ENCODE measurements around the gene HDAC11.
A peak's percentile ranks its signal among the peaks of the same experiment; 100 is the strongest.
"Not testable (repeated sequence)": the region's sequence is repeated elsewhere in the genome, so short reads cannot be mapped to it uniquely, and the experiment has no call there.

The HDAC11 gene

DNA sequence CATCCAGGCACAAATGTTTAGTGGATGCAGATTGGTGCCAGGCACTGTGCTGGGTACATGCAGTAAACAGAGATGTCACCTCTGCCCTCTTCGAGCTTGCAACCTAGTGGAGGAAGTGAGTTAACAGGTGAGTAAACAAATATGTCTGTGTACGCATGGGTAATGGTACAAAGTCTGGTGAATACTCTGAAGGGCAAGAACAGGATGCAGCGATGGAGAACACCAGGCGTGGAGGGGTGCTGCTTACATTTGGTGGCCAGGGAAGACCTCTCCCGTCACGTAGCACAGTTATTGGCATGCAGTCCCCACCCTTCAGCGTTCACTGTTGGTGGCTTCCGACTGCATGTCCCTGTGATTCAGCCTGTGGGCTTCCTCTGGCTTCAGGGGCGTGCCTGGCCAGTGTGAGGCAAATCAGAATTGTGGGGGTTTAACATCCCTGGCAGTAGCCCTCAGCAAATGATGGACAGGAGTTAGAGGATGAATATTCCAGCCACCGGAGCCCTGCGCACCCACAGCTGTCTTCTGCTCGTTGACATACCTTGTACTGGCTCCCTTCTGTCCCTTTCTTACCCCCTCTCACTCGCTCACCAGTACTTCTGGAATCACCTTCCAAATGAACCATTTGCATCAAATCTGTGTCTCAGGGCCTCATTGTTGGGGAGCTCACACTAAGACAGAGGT, 9.1 kb upstream of the HDAC11 start:
- DNase-seq = no peak

DNA sequence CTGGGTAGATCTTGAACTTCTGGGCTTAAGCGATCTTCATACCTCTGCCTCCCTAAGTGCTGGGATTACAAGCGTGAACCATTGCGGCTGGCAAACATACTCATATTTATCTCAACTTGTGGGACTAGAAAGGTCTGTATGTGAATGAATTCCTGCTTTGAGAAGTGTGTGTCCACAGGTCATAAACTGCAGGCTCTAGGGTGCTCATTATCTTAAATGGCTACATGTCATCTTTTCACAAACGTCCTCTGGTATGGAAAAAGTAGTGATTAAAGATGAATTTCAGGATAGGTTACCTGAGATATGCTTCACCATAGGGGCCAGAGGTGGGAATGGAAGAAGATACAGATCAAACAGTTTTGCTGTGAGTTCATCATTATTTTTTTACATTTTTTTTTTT, 7.8 kb upstream of the HDAC11 start:
- DNase-seq = no peak

DNA sequence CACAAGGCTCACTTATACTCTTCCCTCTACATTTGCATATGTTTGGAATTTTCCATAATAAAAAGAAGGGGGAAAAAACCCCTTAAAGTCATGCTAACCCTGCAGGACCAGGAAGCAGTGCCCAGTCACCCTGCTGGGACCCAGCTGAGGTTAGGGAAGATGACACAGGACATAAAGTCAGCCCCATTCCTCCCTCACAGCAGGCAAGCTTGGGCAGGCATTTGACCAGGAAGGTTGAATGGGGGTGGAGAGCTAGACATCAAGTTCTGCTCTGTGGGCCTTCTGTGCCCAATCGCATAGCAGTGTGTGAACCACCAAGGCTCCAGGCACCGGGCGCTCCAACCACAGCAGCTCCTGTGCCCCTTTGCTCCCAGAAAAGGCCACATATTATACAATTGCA, 7.1 kb upstream of the HDAC11 start:
- DNase-seq = no peak

DNA sequence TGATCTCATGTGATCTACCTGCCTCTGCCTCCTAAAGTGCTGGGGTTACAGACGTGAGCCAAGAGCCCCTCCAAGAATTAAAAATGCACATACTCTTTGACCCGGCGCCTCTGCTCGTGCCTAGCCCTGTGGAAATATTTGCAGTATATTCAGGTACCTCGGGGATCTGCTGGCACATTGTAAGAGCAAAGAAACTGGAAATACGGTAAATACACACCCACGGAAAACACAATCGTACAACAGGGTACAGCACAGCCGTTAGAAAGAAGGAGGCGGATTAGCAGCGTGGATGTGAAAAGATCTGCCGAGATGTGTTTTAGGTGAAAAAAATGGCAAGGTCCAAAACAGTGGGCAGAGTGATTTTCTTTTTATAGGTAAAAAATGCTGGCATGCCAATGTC, 6.1 kb upstream of the HDAC11 start:
- DNase-seq = no peak

DNA sequence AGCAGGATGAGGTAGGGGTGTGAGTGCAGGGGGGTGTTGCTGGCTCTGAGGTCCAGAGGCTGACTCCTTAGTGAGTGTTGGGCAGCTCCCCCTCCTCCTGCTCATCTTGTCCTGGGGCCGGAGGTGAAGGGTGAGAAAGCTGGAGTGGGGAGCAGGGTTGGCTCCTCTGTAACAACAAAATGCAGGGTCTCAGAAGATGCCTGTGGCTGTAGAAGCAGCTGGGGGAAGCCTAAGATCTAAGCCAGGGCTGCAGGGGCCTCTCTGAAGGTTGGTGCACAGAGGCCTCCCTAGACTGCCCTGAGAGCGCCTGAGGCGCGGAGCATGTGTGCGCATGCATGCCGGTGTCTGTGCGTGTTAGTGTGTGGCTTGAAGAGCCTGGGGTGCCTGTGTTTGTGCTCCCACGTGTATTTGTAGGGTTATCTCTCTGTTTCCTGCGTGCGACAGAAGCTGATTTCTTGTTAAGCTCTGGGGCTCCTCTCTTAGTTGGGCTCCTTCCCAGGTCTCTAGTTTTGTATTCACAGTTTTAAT, 5.3 kb upstream of the HDAC11 start:
- DNase-seq = no peak

DNA sequence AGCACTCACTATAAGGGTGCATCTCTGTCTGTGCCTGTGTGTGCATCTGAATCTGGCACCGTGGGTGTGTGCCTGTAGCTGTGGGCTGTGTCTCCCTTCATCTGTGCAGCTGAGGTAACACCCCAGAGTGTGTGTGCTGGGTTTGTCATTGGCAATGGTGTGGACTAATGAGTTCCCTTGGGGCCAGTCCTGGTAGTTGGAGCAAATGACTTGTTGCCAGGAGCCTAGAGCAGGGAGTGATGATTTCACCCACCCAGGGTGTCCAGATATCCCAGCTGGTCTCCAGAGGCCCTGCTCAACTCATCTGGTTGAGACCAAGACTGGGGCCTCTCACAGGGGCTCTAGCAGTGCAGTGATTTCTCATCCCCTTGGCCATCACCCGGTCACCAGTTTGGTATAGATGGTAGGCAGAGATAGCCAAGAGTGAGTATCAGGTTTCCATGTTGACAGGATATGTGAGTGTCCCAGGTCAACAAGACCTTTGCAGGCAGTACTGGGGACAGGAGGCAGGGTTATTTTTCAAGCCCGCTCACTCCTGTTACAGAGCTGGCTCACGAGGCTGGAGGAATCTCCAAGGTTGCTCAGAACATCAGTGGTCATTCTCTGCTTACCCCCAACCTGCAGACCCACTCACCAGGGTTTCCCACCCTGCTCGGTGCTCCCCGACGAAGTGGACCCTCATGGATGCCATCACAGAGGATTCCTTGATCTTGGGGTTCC, 4.1 kb upstream of the HDAC11 start:
- DNase-seq = no peak

DNA sequence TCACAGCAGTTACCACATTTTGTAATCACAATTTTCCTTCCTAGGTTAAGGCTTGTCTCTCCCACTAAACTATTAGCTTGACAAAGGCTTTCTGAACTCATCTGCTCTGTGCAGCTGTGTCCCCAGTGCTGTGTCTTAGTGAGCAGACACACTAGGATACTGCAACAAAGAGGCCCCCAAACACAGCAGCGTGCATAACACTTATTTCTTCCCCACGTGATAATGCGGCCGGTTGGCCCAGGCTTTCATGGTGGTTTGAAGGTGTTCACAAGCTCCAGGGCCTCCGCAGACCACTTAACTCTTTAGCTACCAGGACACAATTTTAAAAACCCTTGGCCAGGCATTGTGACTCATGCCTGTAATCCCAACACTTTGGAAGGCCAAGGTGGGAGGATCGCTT, 2.2 kb upstream of the HDAC11 start:
- DNase-seq = no peak

DNA sequence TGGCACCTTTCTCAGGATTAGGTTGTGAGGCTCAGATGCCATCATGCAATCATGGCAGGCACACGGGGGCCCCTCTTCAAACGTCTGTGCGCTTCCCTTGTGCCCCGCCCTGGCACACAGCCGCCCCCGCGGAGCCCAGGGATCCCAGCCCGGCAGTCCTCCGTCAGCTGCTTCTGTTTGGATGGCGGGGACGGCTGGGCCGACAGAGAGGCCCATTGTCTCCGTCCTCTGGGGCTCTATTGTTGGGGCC, 849 bp upstream of the HDAC11 start:
- peak; percentile 34 for DNase-seq

DNA sequence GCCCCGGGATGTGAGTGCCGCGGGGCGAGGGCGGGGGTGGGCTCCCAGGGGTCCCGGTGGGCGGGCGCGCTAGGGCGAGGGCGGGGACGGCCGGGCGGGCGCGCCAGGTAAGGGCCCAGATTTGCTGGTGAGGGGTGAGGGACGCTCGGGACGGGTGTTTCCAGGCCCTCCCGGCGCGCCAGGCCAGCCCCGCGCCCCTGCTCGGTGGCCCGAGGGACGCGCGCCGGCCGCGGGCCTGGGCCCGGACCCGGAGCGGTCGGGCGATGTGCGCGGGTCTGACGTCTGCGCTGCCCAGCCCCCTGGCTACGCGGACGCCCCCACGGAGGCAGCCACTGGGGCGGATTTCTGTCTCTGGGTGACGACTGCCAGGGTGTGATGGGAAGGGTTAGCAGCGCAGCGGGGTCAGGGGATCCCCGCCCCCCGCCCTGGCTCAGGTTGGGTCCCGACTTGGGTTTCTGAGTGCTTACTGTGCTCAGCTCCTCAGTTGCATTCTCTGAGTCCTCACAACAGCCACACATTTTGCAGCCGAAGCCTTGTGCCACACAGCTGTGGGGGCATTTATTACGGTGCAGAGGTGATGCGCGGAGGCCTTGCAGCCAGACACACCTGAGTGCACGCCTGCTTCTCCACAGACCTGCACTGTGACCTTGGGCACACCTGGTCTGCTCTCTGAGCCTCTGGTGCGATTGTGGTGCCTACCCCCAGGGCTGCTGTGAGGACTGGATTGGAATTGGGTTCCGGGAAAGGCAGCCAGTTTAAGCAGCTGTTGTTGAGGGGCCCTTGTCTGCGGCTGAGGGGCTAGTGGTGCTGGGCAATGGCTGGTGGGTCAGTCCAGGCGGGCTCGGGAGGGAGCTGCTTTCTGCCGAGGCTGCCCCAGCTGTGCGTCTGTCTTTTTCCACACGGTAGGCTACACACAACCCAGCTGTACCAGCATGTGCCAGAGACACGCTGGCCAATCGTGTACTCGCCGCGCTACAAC, 523 bp downstream of the HDAC11 start:
- peak; percentile 44 for DNase-seq

DNA sequence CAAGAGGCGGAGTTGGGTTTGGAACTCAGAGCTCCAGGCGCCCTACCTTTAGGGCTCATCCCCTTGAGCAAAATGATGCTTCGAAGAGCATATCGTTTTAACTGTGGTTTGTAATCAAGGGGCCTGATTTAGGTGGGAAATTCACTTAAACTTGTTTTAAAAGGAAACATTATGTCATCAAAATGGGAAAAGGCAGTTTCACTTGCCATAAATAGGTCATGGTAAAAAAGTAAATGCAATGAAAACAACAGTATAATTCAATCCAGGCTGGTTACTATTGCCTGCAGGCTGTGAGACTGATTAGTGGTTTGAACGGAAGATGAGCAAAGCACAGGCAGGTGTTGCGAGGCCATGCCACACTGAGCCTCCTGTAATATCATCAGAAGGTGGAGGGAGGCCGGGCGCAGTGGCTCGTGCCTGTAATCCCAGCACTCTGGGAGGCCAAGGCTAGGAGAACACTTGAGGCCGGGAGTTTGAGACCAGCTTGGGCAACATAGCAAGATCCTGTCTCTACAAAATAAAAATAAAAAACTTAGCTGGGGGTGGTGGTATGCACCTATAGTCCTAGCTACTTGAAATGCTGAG, 2.1 kb downstream of the HDAC11 start:
- DNase-seq = no peak

DNA sequence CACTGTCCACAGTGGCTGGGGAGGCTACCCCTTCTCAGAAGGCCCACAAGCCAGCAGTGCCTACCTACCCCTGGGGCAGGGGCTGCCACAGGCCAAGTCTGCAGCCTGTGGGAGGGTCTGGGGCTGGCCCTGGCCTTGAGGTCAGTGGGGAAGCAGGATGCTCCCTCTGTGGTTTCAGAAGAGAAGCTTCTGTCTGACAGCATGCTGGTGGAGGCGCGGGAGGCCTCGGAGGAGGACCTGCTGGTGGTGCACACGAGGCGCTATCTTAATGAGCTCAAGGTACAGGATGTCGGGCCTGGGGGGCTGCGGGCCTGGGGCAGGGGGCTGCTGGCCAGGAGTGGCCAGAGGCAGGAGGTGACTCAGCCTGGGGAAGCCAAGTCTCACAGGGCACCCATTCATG, 3.2 kb downstream of the HDAC11 start:
- no peak for DNase-seq

DNA sequence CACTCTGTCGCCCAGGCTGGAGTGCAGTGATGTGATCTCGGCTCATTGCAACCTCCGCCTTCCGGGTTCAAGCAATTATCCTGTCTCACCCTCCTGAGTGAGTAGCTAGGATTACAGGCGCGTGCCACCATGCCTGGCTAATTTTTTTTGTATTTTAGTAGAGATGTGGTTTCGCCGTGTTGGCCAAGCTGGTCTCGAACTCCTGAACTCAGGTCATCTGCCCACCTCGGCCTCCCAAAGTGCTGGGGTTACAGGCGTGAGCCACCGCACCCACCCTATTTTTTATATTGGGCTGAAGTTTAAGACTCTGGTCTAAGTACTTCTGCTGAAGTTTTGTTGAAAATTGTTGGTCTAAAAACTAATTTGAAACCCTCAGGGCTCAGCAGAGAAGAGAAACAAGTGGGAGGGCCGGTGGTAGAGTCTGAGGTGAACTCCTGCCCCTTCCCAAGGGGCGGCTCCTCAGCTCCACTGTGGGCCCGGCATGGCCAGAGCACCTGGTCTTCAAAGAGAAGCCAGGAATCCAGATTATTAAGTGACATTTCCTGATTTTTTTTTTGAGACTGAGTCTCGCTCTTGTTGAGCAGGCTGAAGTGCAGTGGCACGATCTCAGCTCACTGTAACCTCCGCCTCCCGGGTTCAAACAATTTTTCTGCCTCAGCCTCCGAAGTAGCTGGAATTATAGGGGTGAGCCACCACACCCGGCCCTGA, 4.0 kb downstream of the HDAC11 start:
- DNase-seq = no peak

DNA sequence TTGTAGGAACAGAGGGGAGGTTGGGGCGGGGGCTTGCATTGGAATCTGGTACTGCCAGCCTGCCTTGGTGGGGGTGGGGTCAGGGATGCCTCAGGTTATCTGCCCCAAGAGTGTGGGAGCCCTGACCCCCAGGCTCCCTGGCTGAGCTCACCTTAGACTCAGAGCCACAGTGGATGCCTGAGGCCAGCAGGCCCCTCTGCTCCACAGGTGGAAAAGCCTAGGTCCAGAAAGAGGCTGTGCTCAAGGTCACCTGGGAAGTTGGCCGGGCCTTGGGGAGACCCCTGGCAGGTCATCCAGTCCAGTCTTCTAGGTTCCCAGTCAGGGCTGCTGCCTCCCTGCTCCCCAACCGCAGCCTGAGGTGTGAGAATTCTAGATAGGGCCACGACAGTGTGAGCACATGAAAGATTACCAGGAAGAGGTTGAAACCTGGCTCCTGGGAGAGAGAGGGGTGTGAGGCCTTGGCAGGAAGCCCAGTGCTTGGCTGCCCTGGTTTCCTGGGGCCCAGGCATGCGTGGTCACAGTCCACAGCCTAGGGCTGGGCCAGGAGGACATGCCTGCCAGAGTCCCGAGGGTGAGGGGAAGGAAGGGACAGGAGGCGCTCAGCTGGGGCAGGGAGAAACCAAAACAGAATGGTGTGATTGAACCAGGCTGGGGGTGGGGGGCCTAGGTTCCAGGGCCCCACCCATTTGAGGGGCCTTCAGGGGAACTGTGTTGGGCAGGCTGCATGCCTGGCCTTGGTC, 4.9 kb downstream of the HDAC11 start:
- no peak for DNase-seq

DNA sequence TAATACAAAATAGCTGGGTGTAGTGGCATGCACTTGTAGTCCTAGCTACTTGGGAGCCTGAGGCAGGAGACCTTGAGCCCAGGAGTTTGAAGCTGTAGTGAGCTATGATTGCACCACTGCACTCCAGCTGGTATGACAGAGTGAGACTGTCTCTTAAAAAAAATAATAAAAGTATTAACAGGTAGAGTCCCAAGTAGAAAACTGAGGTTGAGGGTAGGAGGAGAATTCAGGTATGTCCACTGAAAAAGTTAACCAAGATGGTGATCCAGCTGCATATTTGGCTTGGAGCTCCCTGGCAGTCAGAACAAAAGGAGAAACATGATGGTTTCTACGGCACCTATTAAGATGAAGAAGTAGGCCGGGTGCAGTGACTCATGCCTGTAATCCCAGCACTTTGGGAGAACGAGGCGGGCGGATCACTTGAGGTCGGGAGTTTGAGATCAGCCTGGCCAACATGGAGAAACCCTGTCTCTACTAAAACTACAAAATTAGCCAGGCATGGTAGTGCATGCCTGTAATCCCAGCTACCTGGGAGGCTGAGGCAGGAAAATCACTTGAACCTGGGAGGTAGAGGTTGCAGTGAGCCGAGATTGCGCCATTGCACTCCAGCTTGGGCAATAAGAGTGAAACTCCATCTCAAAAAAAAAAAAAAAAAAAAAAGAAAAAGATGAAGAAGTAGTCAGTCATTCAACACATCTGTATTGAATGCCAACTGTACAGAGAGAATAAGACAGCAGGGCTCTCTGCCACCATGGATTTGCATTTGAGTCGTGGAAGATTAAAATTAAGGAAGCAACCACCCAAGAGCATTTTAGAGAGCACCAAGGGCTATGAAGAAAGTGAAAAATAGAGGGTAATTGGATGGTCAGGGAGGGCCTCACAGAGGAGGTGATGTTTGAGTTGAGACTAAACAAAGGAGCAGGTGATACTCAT, 5.8 kb downstream of the HDAC11 start:
- DNase-seq = not testable (repeated sequence)

DNA sequence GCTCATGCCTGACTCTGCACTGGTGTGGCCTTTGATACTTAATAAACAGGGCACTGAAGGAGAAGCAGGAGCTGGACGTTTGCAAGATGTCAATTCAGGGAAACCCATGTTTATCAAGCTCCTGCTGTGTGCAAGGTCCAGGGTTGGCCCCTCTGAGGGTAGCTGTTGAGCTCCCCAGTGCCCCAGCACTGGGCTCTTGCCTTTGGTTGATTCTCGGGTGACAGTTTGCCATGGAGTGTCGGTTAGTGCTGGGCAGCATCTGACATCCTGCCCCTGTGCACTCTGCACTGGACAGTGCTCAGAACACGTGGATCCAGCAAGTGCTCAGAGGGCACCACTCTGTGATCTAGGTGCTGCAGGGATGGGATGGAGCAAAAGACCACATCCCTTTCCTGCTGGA, 7.3 kb downstream of the HDAC11 start:
- DNase-seq = no peak

DNA sequence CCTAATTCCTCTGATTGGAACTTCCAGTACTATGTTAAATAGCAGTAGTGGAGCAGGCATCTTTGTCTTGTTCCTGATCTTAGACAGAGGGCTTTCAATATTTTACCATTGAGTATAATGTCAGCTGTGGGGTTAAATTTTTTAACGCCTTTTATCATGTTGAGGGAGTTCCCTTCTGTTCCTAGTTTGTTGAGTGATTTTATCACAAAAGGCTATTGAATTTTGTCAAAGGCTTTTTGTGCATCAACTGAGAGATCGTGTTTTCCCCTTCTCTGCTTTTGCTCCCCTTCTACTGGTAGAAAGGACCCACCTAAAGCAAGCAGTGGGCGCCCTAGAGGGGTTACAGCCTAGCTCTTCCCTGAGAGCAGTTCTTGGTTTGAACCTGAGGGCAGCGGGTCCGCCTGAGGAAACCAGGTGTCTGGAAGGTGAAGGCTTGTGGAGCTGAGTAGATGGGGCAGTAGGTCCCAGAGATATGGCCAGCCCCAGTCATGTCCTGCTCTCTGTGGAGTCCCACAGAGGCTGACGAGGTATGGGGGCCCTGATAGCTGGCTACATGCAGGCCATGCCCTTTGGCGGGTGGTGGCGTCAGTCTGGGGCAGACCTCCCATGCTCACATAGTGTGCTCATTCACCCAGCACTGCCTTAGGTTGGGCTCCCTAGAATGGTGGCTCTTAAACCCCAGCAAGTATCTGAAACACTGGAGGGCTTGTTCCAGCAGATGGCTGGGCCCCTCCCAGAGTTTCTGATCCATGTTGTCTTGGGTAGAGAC, 11.3 kb downstream of the HDAC11 start:
- DNase-seq = no peak

DNA sequence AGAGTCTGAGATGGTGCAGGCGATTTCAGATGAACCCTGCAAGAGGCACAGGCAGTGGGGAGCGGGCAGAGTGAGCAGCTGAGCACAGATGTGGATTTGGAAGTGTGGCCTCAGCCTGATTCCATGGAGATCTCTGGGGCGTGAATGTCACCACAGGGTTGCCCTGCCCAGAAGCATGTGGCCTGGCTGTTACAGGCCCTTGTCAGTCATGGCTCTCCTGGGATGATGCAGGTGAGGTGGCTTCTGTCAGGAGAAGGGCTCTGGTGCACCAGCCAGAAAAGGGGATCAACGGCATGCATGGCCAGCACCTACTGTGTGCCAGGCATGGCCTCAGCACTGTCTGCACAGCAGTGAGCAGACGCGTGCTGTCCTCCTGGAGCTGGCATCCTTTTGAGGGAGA, 11.9 kb downstream of the HDAC11 start:
- DNase-seq = no peak

DNA sequence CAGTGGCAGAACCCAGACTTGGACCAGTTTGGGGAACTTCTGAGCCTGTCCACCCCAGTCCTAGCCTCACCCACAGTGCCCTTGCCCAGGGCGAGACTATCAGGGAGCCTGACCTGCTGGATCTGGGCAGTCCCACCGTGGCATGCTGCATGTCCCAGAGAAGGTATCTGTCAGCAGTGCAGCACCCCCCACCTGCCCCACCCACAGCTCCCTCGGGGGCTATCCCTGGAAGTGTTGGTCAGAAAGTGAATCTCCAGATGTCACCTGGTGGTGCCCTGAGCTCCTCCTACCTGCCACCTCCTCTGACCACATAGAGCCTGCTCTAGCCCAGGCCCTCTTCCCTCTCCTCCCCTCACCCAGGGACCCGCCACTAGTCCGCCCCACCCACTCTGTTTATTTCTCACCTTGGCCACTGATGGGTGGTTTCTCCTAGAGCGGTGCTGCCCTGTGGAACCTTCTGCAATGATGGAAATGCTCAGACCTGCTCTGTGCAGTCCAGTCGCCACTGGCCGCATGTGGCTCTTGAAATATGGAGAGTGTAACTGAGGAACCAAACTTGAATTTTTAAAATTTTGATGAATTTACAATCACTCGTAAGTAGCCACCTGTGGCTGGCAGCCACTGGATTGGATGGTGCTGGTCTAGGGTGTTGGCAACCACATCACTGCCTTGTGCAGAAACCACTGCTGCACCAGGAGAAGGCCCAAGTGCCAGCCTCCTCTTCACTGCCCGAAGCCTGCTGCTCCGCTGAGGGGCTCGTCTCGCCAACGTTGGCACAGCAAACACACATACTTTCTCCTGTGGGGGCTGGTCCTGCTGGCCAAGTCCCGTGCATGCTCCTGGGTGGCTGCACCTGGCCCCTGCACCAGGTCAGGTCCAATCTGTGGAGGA, 13.1 kb downstream of the HDAC11 start:
- DNase-seq = no peak
